Measurements from ENCODE around the gene RHO. TPM values are rescaled to one million over a fixed set of nuclear protein-coding genes. Genes with fewer than 3 reads are reported as not detected.
A peak's percentile ranks its signal among the peaks of the same experiment; 100 is the strongest.

RHO gene
- total and polyA plus RNA-seq, 2 donors (not counting 1 experiment from before 2014, with no cell fraction given) = not detected

DNA sequence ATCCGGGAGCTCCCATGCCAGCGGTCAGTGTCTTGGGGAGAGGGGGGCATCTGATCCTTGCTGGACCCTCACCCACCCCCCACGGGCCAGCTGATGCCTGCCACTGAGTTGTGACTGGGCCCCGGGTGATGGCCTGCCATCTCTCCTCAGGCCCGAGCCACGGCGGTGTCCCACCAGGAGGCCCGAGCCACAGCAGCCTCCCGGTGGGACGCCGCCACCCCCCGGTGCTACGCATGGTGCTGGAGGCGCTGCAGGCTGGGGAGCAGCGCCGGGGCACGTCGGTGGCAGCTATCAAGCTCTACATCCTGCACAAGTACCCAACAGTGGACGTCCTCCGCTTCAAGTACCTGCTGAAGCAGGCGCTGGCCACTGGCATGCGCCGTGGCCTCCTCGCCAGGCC is 18.8 kb downstream of the RHO start:
- Histone ChIP-seq H3K27ac (ENCODE audit: insufficient read depth, low read length) (no peak overlapping the region), H3K4me1 (ENCODE audit: control insufficient read depth, extremely low read depth, insufficient read depth, low read length) (no peaks in the 10 kb centered on the region), H3K4me2 (ENCODE audit: extremely low read depth, insufficient read depth, low read length) (no peak overlapping the region), H3K36me3 (ENCODE audit: control insufficient read depth, insufficient read depth, low read length) (no peaks in the 10 kb centered on the region), H4K20me1 (ENCODE audit: control insufficient read depth, extremely low read depth, insufficient read depth, low read length) (no peaks in the 10 kb centered on the region), H3K9ac (ENCODE audit: insufficient read depth, low read length) (no peak overlapping the region), H3K27me3 (ENCODE audit: control insufficient read depth, insufficient read depth, low read length) (no peaks in the 10 kb centered on the region), H2AFZ (ENCODE audit: low read length) (no peak overlapping the region), H3K4me3 (replicated peaks in 1 of 4; ENCODE audit: control extremely low read depth in 1 of 4, insufficient read depth in 1 of 4, low read depth in 3 of 4, low read length in 4 of 4) (no peak overlapping the region), H3K79me2 (ENCODE audit: control insufficient read depth, insufficient read depth, low read length) (no peaks in the 10 kb centered on the region), H3K9me3 (ENCODE audit: control insufficient read depth, insufficient read depth, low read depth, low read length) (no peaks in the 10 kb centered on the region)
- TF ChIP-seq CTCF (conservative IDR thresholded peaks at IDR 0.05 in 1 of 2, IDR thresholded peaks at IDR 0.05 in 1 of 2; ENCODE audit: low read depth in 1 of 2, low read length in 2 of 2) (no peak), EZH2 (IDR thresholded peaks at IDR 0.05; ENCODE audit: low read length, missing control alignments) (no peak)
- DNase-seq (ENCODE audit: low read depth in 2 of 2) = no peak

- Histone ChIP-seq H2AFZ (ENCODE audit: low read length) (no peak overlapping the region), H3K27me3 (ENCODE audit: control insufficient read depth, insufficient read depth, low read length) (no peaks in the 10 kb centered on the region), H3K27ac (ENCODE audit: insufficient read depth, low read length) (no peak overlapping the region), H3K4me3 (replicated peaks in 1 of 4; ENCODE audit: control extremely low read depth in 1 of 4, insufficient read depth in 1 of 4, low read depth in 3 of 4, low read length in 4 of 4) (no peak overlapping the region), H4K20me1 (ENCODE audit: control insufficient read depth, extremely low read depth, insufficient read depth, low read length) (no peaks in the 10 kb centered on the region), H3K4me2 (ENCODE audit: extremely low read depth, insufficient read depth, low read length) (no peak overlapping the region), H3K36me3 (ENCODE audit: control insufficient read depth, insufficient read depth, low read length) (no peaks in the 10 kb centered on the region), H3K4me1 (ENCODE audit: control insufficient read depth, extremely low read depth, insufficient read depth, low read length) (peaks cover 5% of the 10 kb centered on the region), H3K79me2 (ENCODE audit: control insufficient read depth, insufficient read depth, low read length) (no peaks in the 10 kb centered on the region), H3K9ac (ENCODE audit: insufficient read depth, low read length) (no peak overlapping the region), H3K9me3 (ENCODE audit: control insufficient read depth, insufficient read depth, low read depth, low read length) (no peaks in the 10 kb centered on the region)
- no peak for TF ChIP-seq EZH2 (IDR thresholded peaks at IDR 0.05; ENCODE audit: low read length, missing control alignments)
- no peak for TF ChIP-seq CTCF (conservative IDR thresholded peaks at IDR 0.05 in 1 of 2, IDR thresholded peaks at IDR 0.05 in 1 of 2; ENCODE audit: low read depth in 1 of 2, low read length in 2 of 2)
- DNase-seq (ENCODE audit: low read depth in 2 of 2) = no peak
Measured at GRCh38 chr3:129548104-129548965, 19.9 kb downstream of the RHO start.

- no peak overlapping the region for H3K4me3 ChIP-seq (replicated peaks in 1 of 4; ENCODE audit: control extremely low read depth in 1 of 4, insufficient read depth in 1 of 4, low read depth in 3 of 4, low read length in 4 of 4)
- TF ChIP-seq EZH2 (IDR thresholded peaks at IDR 0.05; ENCODE audit: low read length, missing control alignments) (no peak), CTCF (conservative IDR thresholded peaks at IDR 0.05 in 1 of 2, IDR thresholded peaks at IDR 0.05 in 1 of 2; ENCODE audit: low read depth in 1 of 2, low read length in 2 of 2) (no peak)
- H3K9ac ChIP-seq (ENCODE audit: insufficient read depth, low read length) = no peak overlapping the region
- H3K9me3 ChIP-seq (ENCODE audit: control insufficient read depth, insufficient read depth, low read depth, low read length) = no peaks in the 10 kb centered on the region
- no peak overlapping the region for H3K27ac ChIP-seq (ENCODE audit: insufficient read depth, low read length)
- DNase-seq (ENCODE audit: low read depth in 2 of 2) = peak in 1 of 2 donors; percentile 64
- no peaks in the 10 kb centered on the region for H3K27me3 ChIP-seq (ENCODE audit: control insufficient read depth, insufficient read depth, low read length)
- peaks cover 5% of the 10 kb centered on the region for H3K4me1 ChIP-seq (ENCODE audit: control insufficient read depth, extremely low read depth, insufficient read depth, low read length)
- no peaks in the 10 kb centered on the region for H4K20me1 ChIP-seq (ENCODE audit: control insufficient read depth, extremely low read depth, insufficient read depth, low read length)
- H3K79me2 ChIP-seq (ENCODE audit: control insufficient read depth, insufficient read depth, low read length) = no peaks in the 10 kb centered on the region
- H3K4me2 ChIP-seq (ENCODE audit: extremely low read depth, insufficient read depth, low read length) = no peak overlapping the region
- no peaks in the 10 kb centered on the region for H3K36me3 ChIP-seq (ENCODE audit: control insufficient read depth, insufficient read depth, low read length)
- no peak overlapping the region for H2AFZ ChIP-seq (ENCODE audit: low read length)
Measured at GRCh38 chr3:129549006-129549800, 20.8 kb downstream of the RHO start.
